ENCODE data around the gene EFNA3. TPM values are rescaled to one million over a fixed set of nuclear protein-coding genes. Genes with fewer than 3 reads are reported as not detected.

EFNA3 gene
- total and polyA plus RNA-seq, 8 donors: 0.52 to 1.2 (median 0.72) TPM

GRCh38 chr1:155127105-155127966 lies 48.7 kb downstream of the EFNA3 start, which contains the start of gene EFNA1:
Gene EFNA1, plus strand, starts transcription at chr1:155127876. Its CDS starts 102 bp downstream, at chr1:155127978.
- WGBS, 2 donors: 0 to 1% methylated on average over 73 to 76 of the region's 76 CpGs
- no peaks in the 10 kb centered on the region for H3K27me3 ChIP-seq
- peaks cover 7 to 17% (median 14%) of the 10 kb centered on the region in 3 donors for H3K4me1 ChIP-seq
- TF ChIP-seq CTCF (IDR thresholded peaks at IDR 0.05): no peak
- peak within 1 kb of the TSS; percentile 79 to 95 (median 94) for H3K27ac ChIP-seq
- H3K36me3 ChIP-seq: peaks cover 0 to 11% (median 9%) of the 10 kb centered on the region in 3 donors
- FAIRE-seq: no peak
- peak; percentile 80 to 89 (median 86) for DNase-seq
- H3K9me3 ChIP-seq: no peaks in the 10 kb centered on the region
- ATAC-seq: peak; percentile 54 to 68 (median 64)
- intact Hi-C loops (cut with DNase I): no loop called here
- H3K4me3 ChIP-seq: peak within 1 kb of the TSS; percentile 70 to 93 (median 81)

GRCh38 chr1:155127967-155128754 lies 49.5 kb downstream of the EFNA3 start:
- Histone ChIP-seq H3K9me3 (no peaks in the 10 kb centered on the region), H3K27ac (peak overlapping the region; percentile 79 to 95 (median 94)), H3K4me1 (peaks cover 9 to 21% (median 14%) of the 10 kb centered on the region in 3 donors), H3K4me3 (peak overlapping the region; percentile 70 to 93 (median 81)), H3K36me3 (peaks cover 0 to 17% (median 12%) of the 10 kb centered on the region in 3 donors), H3K27me3 (no peaks in the 10 kb centered on the region)
- ATAC-seq: no peak
- no peak for FAIRE-seq
- DNase-seq: peak in 1 of 6 donors; percentile 31
- TF ChIP-seq CTCF (IDR thresholded peaks at IDR 0.05): no peak
- intact Hi-C loops (cut with DNase I): no loop called here
- 1 to 3% methylated on average over 17 of the region's 17 CpGs for WGBS, 2 donors

GRCh38 chr1:155128755-155129473 lies 50.3 kb downstream of the EFNA3 start:
- peak overlapping the region; percentile 70 to 93 (median 81) for H3K4me3 ChIP-seq
- intact Hi-C loops (cut with DNase I): no loop called here
- FAIRE-seq (no peak), DNase-seq (peak in 5 of 6 donors; percentile 70 to 77 (median 74)), ATAC-seq (peak; percentile 44 to 61 (median 47))
- H3K36me3 ChIP-seq: peaks cover 0 to 25% (median 16%) of the 10 kb centered on the region in 3 donors
- TF ChIP-seq CTCF (IDR thresholded peaks at IDR 0.05): no peak
- H3K4me1 ChIP-seq: peaks cover 16 to 28% (median 22%) of the 10 kb centered on the region in 3 donors
- H3K9me3 ChIP-seq: no peaks in the 10 kb centered on the region
- WGBS, 2 donors: 1 to 8% methylated on average over 14 of the region's 14 CpGs
- no peaks in the 10 kb centered on the region for H3K27me3 ChIP-seq
- peak overlapping the region; percentile 79 to 95 (median 94) for H3K27ac ChIP-seq

- peaks cover 28 to 42% (median 29%) of the 10 kb centered on the region in 3 donors for H3K4me1 ChIP-seq
- no peak for TF ChIP-seq CTCF (IDR thresholded peaks at IDR 0.05)
- peaks cover 0 to 31% (median 19%) of the 10 kb centered on the region in 3 donors for H3K36me3 ChIP-seq
- H3K27me3 ChIP-seq: no peaks in the 10 kb centered on the region
- no peaks in the 10 kb centered on the region for H3K9me3 ChIP-seq
- H3K27ac ChIP-seq: peak overlapping the region; percentile 79 to 95 (median 94)
- intact Hi-C loops (cut with DNase I): no loop called here
- ATAC-seq: no peak
- 20 to 22% methylated on average over 6 of the region's 6 CpGs for WGBS, 2 donors
- no peak for FAIRE-seq
- peak in 2 of 6 donors; percentile 23 to 27 for DNase-seq
- peak overlapping the region; percentile 23 to 93 (median 81) for H3K4me3 ChIP-seq
These were observed 51.8 kb downstream of the EFNA3 start for GRCh38 chr1:155130272-155131006.
